Spleen (tissue), 11 donors: ENCODE measurements around the gene EML6. TPM values are rescaled to one million over a fixed set of nuclear protein-coding genes. Genes with fewer than 3 reads are reported as not detected.

ENCODE experiments used
- DNase-seq: peaks from one replicate; pipeline ENCODE4 v3.0.0-alpha.2; 2020
- H3K27ac ChIP-seq, 8 donors: fragments of 200-600 bp; sonication (generic) in 7 of 8; 1 replicate in 4 of 8; 2 replicates in 4 of 8; pipeline versions ENCODE4 v1.5.0 to v1.8.0; 2016 to 2021; ENCODE audit warnings: inconsistent platforms in 4 of 8, mild to moderate bottlenecking in 4 of 8, moderate library complexity in 1 of 8
- H3K27me3 ChIP-seq, 7 donors: fragments of 200-600 bp; sonication (generic) in 6 of 7; replicated peaks in 1 of 7; 1 replicate in 4 of 7; 2 replicates in 3 of 7; pipeline versions ENCODE4 v1.5.0 to v1.8.0; 2016 to 2021; ENCODE audit warnings: inconsistent platforms in 3 of 7, mild to moderate bottlenecking in 1 of 7
- H3K36me3 ChIP-seq, 6 donors: fragments of 200-600 bp; sonication (generic) in 5 of 6; 1 replicate in 4 of 6; 2 replicates in 2 of 6; pipeline versions ENCODE4 v1.5.0 to v1.8.0; 2016 to 2021; ENCODE audit warnings: inconsistent platforms in 2 of 6
- H3K4me1 ChIP-seq, 6 donors: fragments of 200-600 bp; sonication (generic) in 5 of 6; 1 replicate in 3 of 6; 2 replicates in 3 of 6; pipeline versions ENCODE4 v1.5.0 to v1.8.0; 2016 to 2021; ENCODE audit warnings: inconsistent platforms in 3 of 6
- H3K4me3 ChIP-seq, 8 donors: fragments of 200-600 bp; sonication (generic) in 7 of 8; 1 replicate in 4 of 8; 2 replicates in 4 of 8; pipeline versions ENCODE4 v1.5.0 to v1.8.0; 2016 to 2021; ENCODE audit warnings: inconsistent platforms in 4 of 8, mild to moderate bottlenecking in 4 of 8, moderate library complexity in 2 of 8
- H3K9me3 ChIP-seq, 8 donors: fragments of 200-600 bp; sonication (generic) in 7 of 8; 1 replicate in 4 of 8; 2 replicates in 4 of 8; pipeline versions ENCODE4 v1.5.0 to v1.8.0; 2016 to 2021; ENCODE audit warnings: inconsistent platforms in 4 of 8
- CTCF ChIP-seq, 11 experiments: fragments of 200-600 bp in 7 of 11; fragments of 450-650 bp in 4 of 11; sonication (generic) in 4 of 11; IDR thresholded peaks in 8 of 11; conservative IDR thresholded peaks in 3 of 11; 1 replicate in 7 of 11; 2 replicates in 4 of 11; pipeline versions ENCODE4 v1.4.0 to v1.8.0; 2016 to 2021; ENCODE audit warnings: antibody characterized with exemption in 11 of 11, inconsistent platforms in 4 of 11, mild to moderate bottlenecking in 1 of 11
- POLR2A ChIP-seq, 3 donors: fragments of 450-650 bp; IDR thresholded peaks; one replicate each; pipeline ENCODE4 v1.5.1; 2017; ENCODE audit warnings: antibody characterized with exemption in 3 of 3, mild to moderate bottlenecking in 1 of 3
- POLR2AphosphoS5 ChIP-seq, 3 donors: sonication (generic); formaldehyde crosslinking; IDR thresholded peaks; one replicate each; pipeline ENCODE4 v1.5.1; 2017; ENCODE audit warnings: antibody characterized with exemption in 3 of 3
- whole genome bisulfite sequencing, 5 donors: extraction: QIAGEN DNeasy Blood & Tissue Kit in 3 of 5; methylation state at CpG; one replicate each; pipeline versions ENCODE4 v1.1.5 to v1.1.7; 2013 to 2018; 5-methylcytosine and 5-hydroxymethylcytosine counted together
- intact Hi-C: fragments of 100-400 bp; cut with DNase I; formaldehyde crosslinking; loops from one replicate; pipeline ENCODE4 v1.15.0; 2023; ENCODE audit warnings: low total_unique reads
- polyA plus RNA-seq, 3 donors: library from polyadenylated mRNA; stranded (reverse); fragments of 200-250 nt; gene quantifications; one replicate each; pipeline ENCODE4 v1.2.1, GENCODE V29; 2013
- total RNA-seq, 7 donors: library from RNA; depleted of rRNA in 3 of 7; stranded (reverse); fragments of >200 nt in 3 of 7; fragmentation: NEBNext Ultra II Directional in 4 of 7; extraction: Animal tissue kit (Norgen Biotek cat#: 25700) in 4 of 7; gene quantifications; one replicate each; pipeline versions ENCODE4 v1.1.0 to v1.2.1, GENCODE V29; 2016 to 2021
- donor health status: healthy with polysubstance abuse.
- donor health status: DM: no; HTN: no; CAD: no; lungs with moderate emphysema.
- donor health status: DM: no; HTN: no; CAD: no.
- donor health status: Bipolar disorder and iron deficiency.
- donor health status: healthy.
- donor health status: DM: no; HTN: no; CAD: no.
- donor health status: DM: yes; HTN: yes; CAD: no.

The EML6 gene
- total and polyA plus RNA-seq, 10 donors, result 4.7 to 18.2 (median 7.6) TPM

GRCh38 chr2:55010149-55010591 lies 286.7 kb downstream of the EML6 start:
- no peak for TF ChIP-seq CTCF (IDR thresholded peaks at IDR 0.05 in 8 of 11, conservative IDR thresholded peaks at IDR 0.05 in 3 of 11)
- TF ChIP-seq POLR2A (IDR thresholded peaks at IDR 0.05), result peak in 1 of 3 donors; percentile 26
- peak in 1 of 3 donors; percentile 79 for TF ChIP-seq POLR2AphosphoS5 (IDR thresholded peaks at IDR 0.05)
- Histone ChIP-seq H3K27me3 (no peaks in the 10 kb centered on the region), H3K4me3 (peak overlapping the region; percentile 14 to 62 (median 38)), H3K9me3 (no peaks in the 10 kb centered on the region), H3K36me3 (no peaks in the 10 kb centered on the region), H3K27ac (peak overlapping the region; percentile 30 to 77 (median 68)), H3K4me1 (peaks cover 36 to 99% (median 92%) of the 10 kb centered on the region in 6 donors)
- DNase-seq, result peak; percentile 82
- 0 to 2% (median 1%) methylated on average over 5 of the region's 5 CpGs for WGBS, 5 donors
- intact Hi-C loops, result no loop called here

- Histone ChIP-seq H3K4me3 (no peak overlapping the region), H3K9me3 (no peaks in the 10 kb centered on the region), H3K27me3 (no peaks in the 10 kb centered on the region), H3K27ac (peak overlapping the region in 7 of 8 donors; percentile 0 to 77 (median 67)), H3K36me3 (no peaks in the 10 kb centered on the region), H3K4me1 (peaks cover 36 to 99% (median 97%) of the 10 kb centered on the region in 6 donors)
- intact Hi-C loops, result no loop called here
- DNase-seq, result no peak
- WGBS, 5 donors, result 55 to 94% (median 81%) methylated on average over 2 of the region's 2 CpGs
- TF ChIP-seq POLR2AphosphoS5 (IDR thresholded peaks at IDR 0.05) (no peak), POLR2A (IDR thresholded peaks at IDR 0.05) (no peak), CTCF (IDR thresholded peaks at IDR 0.05 in 8 of 11, conservative IDR thresholded peaks at IDR 0.05 in 3 of 11) (no peak)
Measured at GRCh38 chr2:55010915-55011314, 287.5 kb downstream of the EML6 start.

DNA sequence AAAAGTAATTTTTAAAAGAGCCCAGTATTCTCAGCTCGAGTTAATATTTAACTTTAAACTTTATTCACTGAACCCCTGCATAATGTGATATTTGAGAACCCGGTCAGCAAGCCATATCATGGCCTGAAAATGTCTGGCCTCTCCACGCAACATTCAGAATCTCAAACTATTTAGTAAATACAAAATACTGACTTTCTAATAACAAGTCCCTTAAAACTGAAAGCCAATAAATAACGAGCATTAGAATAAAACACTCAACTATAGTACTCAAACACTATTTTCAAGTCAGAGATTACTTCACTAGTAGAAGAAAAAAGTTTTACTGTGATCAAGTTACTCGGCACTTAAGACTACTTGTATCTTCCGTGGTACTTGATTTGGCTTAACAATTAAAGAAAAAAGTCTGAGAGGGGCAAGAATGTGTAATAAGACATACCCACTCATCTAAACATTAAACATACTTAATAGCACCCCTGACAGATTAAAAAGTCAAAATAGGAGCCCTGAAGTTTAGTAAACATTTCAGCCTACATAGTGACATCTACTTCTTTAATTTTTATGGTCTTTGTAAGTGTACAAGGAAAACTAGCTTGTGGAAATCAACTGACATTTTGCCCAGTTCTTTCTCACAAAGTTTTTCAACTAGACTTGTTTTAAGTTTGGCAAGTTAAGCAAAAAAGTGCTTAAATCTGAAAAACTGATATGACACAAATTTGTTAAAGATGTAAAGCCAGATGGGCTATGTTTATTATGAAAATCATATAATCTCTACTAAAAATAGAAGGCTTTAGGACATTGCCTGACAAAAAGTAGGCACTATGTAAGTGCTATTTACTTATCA lies 288.6 kb downstream of the EML6 start:
- DNase-seq, result no peak

More for the DNA sequence above, 288.6 kb downstream of the EML6 start:
- Histone ChIP-seq H3K27me3 (no peaks in the 10 kb centered on the region), H3K27ac (peak overlapping the region in 7 of 8 donors; percentile 0 to 77 (median 42)), H3K4me1 (peaks cover 30 to 99% (median 90%) of the 10 kb centered on the region in 6 donors), H3K9me3 (no peaks in the 10 kb centered on the region), H3K4me3 (no peak overlapping the region), H3K36me3 (no peaks in the 10 kb centered on the region)
- WGBS, 5 donors, result 45 to 67% (median 53%) methylated on average over 6 of the region's 6 CpGs
- intact Hi-C loops, result no loop called here
- TF ChIP-seq POLR2A (IDR thresholded peaks at IDR 0.05) (no peak), POLR2AphosphoS5 (IDR thresholded peaks at IDR 0.05) (no peak), CTCF (IDR thresholded peaks at IDR 0.05 in 8 of 11, conservative IDR thresholded peaks at IDR 0.05 in 3 of 11) (no peak)
